B cell (primary cell): Measurements from ENCODE around the gene RAD51B. TPM values are rescaled to one million over a fixed set of nuclear protein-coding genes. Genes with fewer than 3 reads are reported as not detected.

Source experiments
- ATAC-seq: fragments of 200-7000 bp; cut with Tn5 transposase; one replicate; pipeline ENCODE4 v1.10.0; 2021; ENCODE audit warnings: low read depth, mild to moderate bottlenecking, moderate number of reproducible peaks, moderate library complexity
- CTCF ChIA-PET: fragments of 350-600 bp; sonication (Branson Sonifier 250); formaldehyde crosslinking; loops from one replicate; lab custom pipeline; 2021; ENCODE audit warnings: antibody characterized with exemption, inconsistent platforms; lab: Charles Lee
- POLR2A ChIA-PET: fragments of 350-600 bp; sonication (Branson Sonifier 250); formaldehyde crosslinking; loops from one replicate; lab custom pipeline; 2021; ENCODE audit warnings: antibody characterized with exemption; lab: Charles Lee
- DNase-seq: peaks from one replicate; pipeline ENCODE4 v3.0.0; 2013
- H2AFZ ChIP-seq: 2 replicates; pipeline ENCODE4 v1.6.1; 2012; ENCODE audit warnings: mild to moderate bottlenecking, low read depth, low read length; ENCODE audit not compliant: insufficient read depth, poor library complexity, severe bottlenecking
- H3K27ac ChIP-seq, 2 donors: 1 replicate in 1 of 2; 2 replicates in 1 of 2; pipeline ENCODE4 v1.5.1; 2012 to 2013; ENCODE audit warnings: low read length in 2 of 2, mild to moderate bottlenecking in 2 of 2, moderate library complexity in 1 of 2
- H3K27me3 ChIP-seq, 4 experiments: fragments of 200-600 bp in 1 of 4; sonication (generic) in 1 of 4; replicated peaks in 1 of 4; 1 replicate in 2 of 4; 2 replicates in 2 of 4; pipeline versions ENCODE4 v1.6.1 to v1.7.0; 2013 to 2016; ENCODE audit warnings: low read length in 3 of 4, mild to moderate bottlenecking in 2 of 4, mixed read lengths in 1 of 4, moderate library complexity in 1 of 4; ENCODE audit not compliant: insufficient read depth in 4 of 4, control insufficient read depth in 3 of 4; ENCODE audit errors: control extremely low read depth in 1 of 4
- H3K36me3 ChIP-seq, 2 experiments: replicated peaks in 1 of 2; 1 replicate in 1 of 2; 2 replicates in 1 of 2; pipeline versions ENCODE4 v1.6.1 to v1.7.1; 2013; ENCODE audit warnings: low read length in 1 of 2; ENCODE audit not compliant: insufficient read depth in 2 of 2, control insufficient read depth in 1 of 2; ENCODE audit errors: control extremely low read depth in 1 of 2, extremely low read depth in 1 of 2
- H3K4me1 ChIP-seq, 2 donors: fragments of 200-600 bp in 1 of 2; sonication (generic) in 1 of 2; 1 replicate in 1 of 2; 2 replicates in 1 of 2; pipeline versions ENCODE4 v1.5.1 to v1.6.1; 2013 to 2017; ENCODE audit warnings: low read length in 2 of 2; ENCODE audit not compliant: control insufficient read depth in 2 of 2, insufficient read depth in 2 of 2
- H3K4me2 ChIP-seq: replicated peaks from 2 replicates; pipeline ENCODE3; 2012; ENCODE audit warnings: mild to moderate bottlenecking, low read depth, low read length; ENCODE audit not compliant: poor library complexity, severe bottlenecking
- H3K4me3 ChIP-seq, 5 experiments: fragments of 200-600 bp in 1 of 5; sonication (generic) in 1 of 5; 1 replicate in 3 of 5; 2 replicates in 2 of 5; pipeline versions ENCODE4 v1.5.1 to v1.7.0; 2011 to 2016; ENCODE audit warnings: low read length in 4 of 5, mild to moderate bottlenecking in 4 of 5, low read depth in 2 of 5, control low read depth in 1 of 5, moderate library complexity in 1 of 5; ENCODE audit not compliant: insufficient read depth in 1 of 5; ENCODE audit errors: control extremely low read depth in 1 of 5, extremely low read depth in 1 of 5
- H3K79me2 ChIP-seq: fragments of 200-600 bp; sonication (generic); one replicate; pipeline ENCODE4 v1.6.0; 2016; ENCODE audit warnings: low read length; ENCODE audit not compliant: control insufficient read depth, insufficient read depth
- H3K9ac ChIP-seq: fragments of 200-600 bp; sonication (generic); 2 replicates; pipeline ENCODE4 v1.6.1; 2017; ENCODE audit warnings: mild to moderate bottlenecking, low read length, moderate library complexity
- H3K9me3 ChIP-seq, 3 donors: one replicate each; pipeline versions ENCODE4 v1.6.1 to v1.7.1; 2013; ENCODE audit warnings: low read length in 2 of 3; ENCODE audit not compliant: control insufficient read depth in 2 of 3, insufficient read depth in 1 of 3; ENCODE audit errors: control extremely low read depth in 1 of 3
- H4K20me1 ChIP-seq: 2 replicates; pipeline ENCODE4 v1.6.0; 2012; ENCODE audit warnings: mild to moderate bottlenecking, low read length; ENCODE audit not compliant: insufficient read depth, control insufficient read depth, poor library complexity, severe bottlenecking
- H3K27ac Mint-ChIP-seq: one replicate; pipeline ENCODE4 v1.8.0; 2021; ENCODE audit warnings: mixed read lengths
- H3K27me3 Mint-ChIP-seq: one replicate; pipeline ENCODE4 v1.8.0; 2021; ENCODE audit warnings: mixed read lengths
- H3K4me1 Mint-ChIP-seq: one replicate; pipeline ENCODE4 v1.8.0; 2021; ENCODE audit warnings: mixed read lengths
- H3K4me3 Mint-ChIP-seq: one replicate; pipeline ENCODE4 v1.8.0; 2021; ENCODE audit warnings: mixed read lengths
- H3K9me3 Mint-ChIP-seq: one replicate; pipeline ENCODE4 v1.8.0; 2022; ENCODE audit warnings: mixed read lengths; ENCODE audit not compliant: insufficient read depth
- EZH2 ChIP-seq: IDR thresholded peaks from 2 replicates; pipeline ENCODE4 v1.6.1; 2012; ENCODE audit warnings: borderline replicate concordance, low read depth, mild to moderate bottlenecking, moderate library complexity, low read length; ENCODE audit not compliant: insufficient read depth, poor library complexity, severe bottlenecking
- WGBS: methylation state at CpG from one replicate; pipeline ENCODE4 v1.1.5; 2013; ENCODE audit warnings: missing lambda C conversion rate; ENCODE audit not compliant: insufficient coverage; 5-methylcytosine and 5-hydroxymethylcytosine counted together
- intact Hi-C: fragments of 100-400 bp; cut with micrococcal nuclease; formaldehyde crosslinking; loops from one replicate; pipeline ENCODE4 v1.10.0; 2022
- polyA plus RNA-seq: library from polyadenylated mRNA; depleted of rRNA; stranded (reverse); fragments of >200 nt; gene quantifications from 2 replicates; pipeline ENCODE4 v1.2.3, GENCODE V29; 2012
- total RNA-seq, 2 donors: library from RNA; stranded (reverse); fragments of 120-200 nt in 1 of 2; gene quantifications; 1 replicate in 1 of 2; 2 replicates in 1 of 2; pipeline versions ENCODE4 v1.2.3 to v1.2.4, GENCODE V29; 2013 to 2022
- TF ChIP-seq, protein P1 (sequence below): fragments of 200-600 bp; IDR thresholded peaks from one replicate; pipeline ENCODE4 v1.8.0; 2022; ENCODE audit warnings: antibody characterized with exemption, mild to moderate bottlenecking

The RAD51B gene
- total and polyA plus RNA-seq, 2 donors (not counting 1 experiment from before 2014, with no cell fraction given): 6.5 to 60.6 TPM

DNA sequence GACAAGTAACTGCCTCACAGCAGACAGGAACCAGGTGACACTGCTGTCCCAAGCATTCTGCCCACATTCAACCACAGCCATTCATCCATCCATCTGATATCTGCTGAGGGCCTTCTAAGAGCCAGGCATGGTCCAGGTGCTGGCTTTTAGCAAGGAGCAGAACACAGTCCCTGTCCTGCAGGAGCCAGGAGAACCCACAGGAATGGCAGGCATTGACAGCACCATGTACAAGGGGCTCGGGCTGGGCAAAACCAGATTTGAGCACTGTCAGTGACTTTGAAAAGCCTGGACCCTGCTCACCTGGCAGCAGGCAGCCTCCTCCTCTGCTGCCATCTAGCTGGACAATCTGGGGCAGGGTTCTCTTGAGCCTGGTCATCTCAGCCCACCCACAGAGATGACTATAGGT is 836.3 kb downstream of the RAD51B start:
- Mint-ChIP-seq H3K4me1 (peaks cover 15% of the 10 kb centered on the region), H3K27me3 (no peaks in the 10 kb centered on the region), H3K9me3 (no peaks in the 10 kb centered on the region), H3K4me3 (no peak overlapping the region), H3K27ac (no peak overlapping the region)
- ChIA-PET POLR2A (no interaction called here), CTCF (interaction anchor here (0.5 to 3.2 kb wide), 4 partner anchors 12 to 406 kb away, joined by 3 to 13 read pairs (median 4); no protein-coding TSS in a partner anchor)
- peaks cover 10% of the 10 kb centered on the region for H3K79me2 ChIP-seq
- no peak overlapping the region for H3K9ac ChIP-seq
- peaks cover 16 to 20% of the 10 kb centered on the region in 2 donors for H3K4me1 ChIP-seq
- no peak for ATAC-seq
- no peak overlapping the region for H3K4me3 ChIP-seq
- no peak overlapping the region for H3K27ac ChIP-seq
- 71% methylated on average over 1 of the region's 1 CpG for WGBS
- H3K4me2 ChIP-seq: peak overlapping the region; percentile 31
- no peaks in the 10 kb centered on the region for H4K20me1 ChIP-seq
- no peaks in the 10 kb centered on the region for H3K27me3 ChIP-seq
- DNase-seq: no peak
- peaks cover 0 to 5% (median 0%) of the 10 kb centered on the region in 3 donors for H3K9me3 ChIP-seq
- TF ChIP-seq EZH2: no peak
- TF ChIP-seq, protein P1, sequence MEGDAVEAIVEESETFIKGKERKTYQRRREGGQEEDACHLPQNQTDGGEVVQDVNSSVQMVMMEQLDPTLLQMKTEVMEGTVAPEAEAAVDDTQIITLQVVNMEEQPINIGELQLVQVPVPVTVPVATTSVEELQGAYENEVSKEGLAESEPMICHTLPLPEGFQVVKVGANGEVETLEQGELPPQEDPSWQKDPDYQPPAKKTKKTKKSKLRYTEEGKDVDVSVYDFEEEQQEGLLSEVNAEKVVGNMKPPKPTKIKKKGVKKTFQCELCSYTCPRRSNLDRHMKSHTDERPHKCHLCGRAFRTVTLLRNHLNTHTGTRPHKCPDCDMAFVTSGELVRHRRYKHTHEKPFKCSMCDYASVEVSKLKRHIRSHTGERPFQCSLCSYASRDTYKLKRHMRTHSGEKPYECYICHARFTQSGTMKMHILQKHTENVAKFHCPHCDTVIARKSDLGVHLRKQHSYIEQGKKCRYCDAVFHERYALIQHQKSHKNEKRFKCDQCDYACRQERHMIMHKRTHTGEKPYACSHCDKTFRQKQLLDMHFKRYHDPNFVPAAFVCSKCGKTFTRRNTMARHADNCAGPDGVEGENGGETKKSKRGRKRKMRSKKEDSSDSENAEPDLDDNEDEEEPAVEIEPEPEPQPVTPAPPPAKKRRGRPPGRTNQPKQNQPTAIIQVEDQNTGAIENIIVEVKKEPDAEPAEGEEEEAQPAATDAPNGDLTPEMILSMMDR: no peak
- H2AFZ ChIP-seq: no peak overlapping the region
- H3K36me3 ChIP-seq: peaks cover 0 to 3% of the 10 kb centered on the region in 2 experiments
- intact Hi-C loops: no loop called here

DNA sequence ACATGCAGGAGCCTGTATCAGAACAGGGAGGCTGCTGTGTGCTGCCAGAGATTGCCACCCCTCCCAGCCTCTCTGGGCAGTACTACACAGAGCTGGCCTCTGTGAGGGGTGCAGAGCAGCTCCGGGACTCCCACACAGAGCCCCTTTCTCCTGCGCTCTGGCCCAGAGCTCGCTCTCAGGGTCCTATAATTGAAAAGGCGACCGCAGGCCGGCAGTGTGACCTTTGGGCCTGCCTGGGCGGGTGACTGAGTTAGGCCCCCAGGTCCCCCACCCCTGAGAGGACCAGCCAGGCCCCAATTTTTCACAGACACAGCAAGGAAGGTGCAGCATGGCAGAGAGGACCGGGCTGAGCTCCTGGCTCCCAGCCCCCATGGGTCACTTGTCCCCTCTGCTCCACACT is 836.9 kb downstream of the RAD51B start:
- ATAC-seq: no peak
- peaks cover 10% of the 10 kb centered on the region for H3K79me2 ChIP-seq
- no peaks in the 10 kb centered on the region for H4K20me1 ChIP-seq
- ChIA-PET CTCF (interaction anchor here (0.5 to 3.2 kb wide), 3 partner anchors 11 to 409 kb away, joined by 3 to 13 read pairs (median 4); no protein-coding TSS in a partner anchor), POLR2A (no interaction called here)
- Mint-ChIP-seq H3K27ac (no peak overlapping the region), H3K4me1 (peaks cover 16% of the 10 kb centered on the region), H3K4me3 (no peak overlapping the region), H3K9me3 (no peaks in the 10 kb centered on the region), H3K27me3 (no peaks in the 10 kb centered on the region)
- TF ChIP-seq, protein P1: no peak
- no peak for TF ChIP-seq EZH2
- H3K4me2 ChIP-seq: no peak overlapping the region
- H3K27me3 ChIP-seq: no peaks in the 10 kb centered on the region
- 95% methylated on average over 7 of the region's 8 CpGs for WGBS
- intact Hi-C loops: no loop called here
- H3K9ac ChIP-seq: no peak overlapping the region
- DNase-seq: no peak
- H3K9me3 ChIP-seq: peaks cover 0 to 5% (median 0%) of the 10 kb centered on the region in 3 donors
- no peak overlapping the region for H3K4me3 ChIP-seq
- H3K36me3 ChIP-seq: peaks cover 0 to 3% of the 10 kb centered on the region in 2 experiments
- H3K27ac ChIP-seq: no peak overlapping the region
- peaks cover 16 to 20% of the 10 kb centered on the region in 2 donors for H3K4me1 ChIP-seq
- no peak overlapping the region for H2AFZ ChIP-seq
